Stimulated activated CD8-positive, alpha-beta memory T cell treated with anti-CD3 and anti-CD28 coated beads, Interleukin-4, amount 100 ng/mL, for 24 hours (primary cell): Measurements from ENCODE around the gene OR2F2.

ENCODE experiments used
- DNase-seq: peaks from one replicate; pipeline ENCODE4 v3.0.0-alpha.2; 2020; ENCODE audit warnings: low read depth

OR2F2 gene

GRCh38 chr7:143914938-143915652 is 19.9 kb upstream of the OR2F2 start:
- DNase-seq = no peak

DNA sequence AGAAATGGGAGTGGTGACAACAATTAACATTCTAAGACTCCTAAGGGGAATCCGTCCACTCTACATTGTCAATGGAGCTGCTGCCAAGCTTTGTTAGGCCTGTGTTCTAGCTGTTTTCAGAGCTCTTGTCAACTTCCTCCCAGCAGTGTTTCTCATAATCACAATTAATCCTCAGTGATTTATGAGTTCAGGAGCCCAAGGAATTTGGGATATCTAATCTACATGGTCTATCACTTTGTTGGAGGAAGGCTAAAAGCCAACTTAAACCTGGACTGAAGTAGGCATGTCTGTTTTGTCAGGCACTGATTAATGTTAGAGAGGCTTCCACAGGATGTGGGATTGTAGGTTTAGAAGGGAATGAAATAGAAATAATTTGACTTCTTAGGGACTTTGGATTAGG is 10.2 kb upstream of the OR2F2 start:
- DNase-seq = no peak

GRCh38 chr7:143929224-143929920 is 5.7 kb upstream of the OR2F2 start:
- DNase-seq = no peak

- no peak for DNase-seq
Observed at GRCh38 chr7:143931739-143932138, 3.3 kb upstream of the OR2F2 start.

DNA sequence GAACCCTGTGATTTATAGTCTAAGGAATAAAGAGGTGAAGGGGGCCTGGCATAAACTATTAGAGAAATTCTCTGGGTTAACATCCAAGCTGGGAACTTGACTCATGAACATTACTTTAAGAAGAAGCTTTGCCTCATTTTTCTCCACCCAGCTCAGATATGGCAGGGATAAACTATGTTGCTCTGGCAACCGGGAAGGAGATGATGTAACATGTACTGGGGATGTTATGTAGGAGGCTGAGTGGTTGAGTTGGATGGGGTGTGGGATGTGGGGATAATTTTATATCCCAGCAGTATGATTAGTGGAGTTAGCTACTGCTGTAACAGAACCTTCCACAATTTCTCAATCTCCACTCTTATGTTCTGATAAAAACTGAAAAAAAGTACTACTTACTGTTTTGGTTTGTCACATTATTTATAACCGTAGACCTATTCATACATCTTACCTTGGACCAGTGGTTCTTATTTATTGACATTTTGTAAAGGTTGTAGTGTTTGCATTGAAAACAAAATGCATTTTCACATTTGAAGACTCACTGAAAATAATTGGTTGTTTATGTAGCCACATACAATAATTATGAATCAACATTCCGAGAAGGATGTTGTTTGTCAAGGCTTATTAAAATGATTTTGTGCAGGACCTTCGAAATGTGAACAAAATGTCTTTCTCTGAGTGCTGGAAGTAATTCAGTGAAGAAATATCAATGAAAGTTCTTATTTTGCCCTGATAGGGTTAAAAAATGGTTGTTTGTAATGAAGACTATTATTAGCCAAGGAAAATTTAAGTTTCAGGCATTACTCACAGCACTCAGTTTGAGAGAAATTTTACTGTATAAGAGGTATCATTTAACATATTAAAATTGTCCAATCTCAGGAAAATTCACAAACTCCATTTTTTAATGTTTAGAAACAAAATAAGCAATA is 1.3 kb downstream of the OR2F2 start:
- DNase-seq = no peak

DNA sequence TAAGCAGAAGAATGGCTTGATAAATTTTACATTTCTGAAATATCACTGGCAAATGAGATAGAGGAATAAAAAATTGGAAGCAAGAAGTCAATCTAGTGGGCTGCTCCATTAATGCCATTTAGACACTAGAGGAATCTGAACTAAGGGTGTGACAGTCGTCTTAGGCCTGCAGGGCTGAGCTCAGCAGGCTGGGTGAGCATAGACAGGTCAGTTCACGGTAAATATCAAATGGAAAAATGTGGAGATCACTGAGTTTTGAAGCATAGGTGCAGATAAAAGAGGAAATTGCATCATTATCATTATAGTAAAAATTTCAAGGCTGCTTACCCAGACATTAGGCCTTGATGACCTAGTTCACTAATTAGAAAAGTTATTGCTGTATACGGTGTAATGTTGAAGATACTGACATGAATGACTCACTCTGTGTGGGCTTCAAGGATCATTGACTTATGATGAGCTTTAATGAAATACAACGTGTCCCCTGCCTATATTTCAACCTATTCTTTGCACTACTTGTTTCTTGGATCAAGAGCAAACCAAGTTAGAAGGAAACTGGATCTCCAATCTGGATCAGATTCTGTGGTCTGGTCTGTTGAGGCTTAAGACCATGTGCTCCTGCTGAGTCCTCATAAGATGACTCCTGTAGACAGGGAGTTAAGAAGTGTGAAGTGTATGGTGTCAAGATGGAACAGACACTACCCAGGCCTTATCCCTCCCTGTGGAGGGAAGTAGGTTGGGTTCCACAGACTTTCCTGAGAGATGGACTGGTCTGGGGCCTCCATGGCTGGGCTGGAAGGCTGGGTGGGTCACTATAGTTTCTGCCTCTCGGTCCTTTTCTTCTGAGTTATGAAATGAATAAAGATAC is 3.6 kb downstream of the OR2F2 start:
- no peak for DNase-seq

DNA sequence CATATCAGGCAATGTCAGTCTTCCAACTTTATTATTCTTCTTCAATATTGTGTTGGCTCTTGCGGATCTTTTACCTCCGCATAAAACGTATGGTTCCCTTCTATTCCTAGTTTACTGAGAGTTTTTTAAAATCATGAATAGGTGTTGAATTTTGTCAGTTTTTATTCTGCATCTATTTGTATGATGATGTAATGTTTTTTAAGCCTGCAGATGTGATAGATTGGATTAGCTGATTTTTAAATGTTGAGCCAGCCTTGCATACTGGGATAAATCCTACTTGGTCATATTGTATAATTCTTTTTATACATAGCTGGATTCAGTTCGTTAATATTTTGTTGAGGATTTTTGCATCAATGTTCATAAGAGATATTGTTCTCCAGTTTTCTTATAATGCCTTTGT is 10.4 kb downstream of the OR2F2 start:
- no peak for DNase-seq

GRCh38 chr7:143947111-143947510 is 12.1 kb downstream of the OR2F2 start:
- DNase-seq = no peak

- no peak for DNase-seq
Observed at GRCh38 chr7:143948733-143949132, 13.7 kb downstream of the OR2F2 start.

GRCh38 chr7:143953421-143953820 is 18.4 kb downstream of the OR2F2 start:
- DNase-seq = no peak

DNA sequence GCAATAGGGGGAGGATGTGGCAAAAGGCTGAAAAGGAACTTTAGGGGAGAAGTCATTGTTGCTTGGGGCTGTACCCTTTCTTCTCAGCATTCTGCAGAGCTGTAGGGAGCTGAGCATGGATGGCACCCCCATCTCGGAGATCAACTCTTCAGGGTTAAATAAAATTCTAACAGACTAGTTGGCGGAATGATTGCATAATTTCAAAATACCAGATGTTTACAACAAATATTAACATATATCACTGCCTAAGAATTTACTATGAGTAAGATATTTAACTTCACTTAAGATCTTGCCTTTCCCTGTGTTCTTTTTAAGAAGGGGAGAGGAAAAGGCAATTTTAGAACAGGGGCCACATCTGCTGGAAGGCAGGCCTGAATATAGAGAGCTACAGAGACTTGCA is 19.1 kb downstream of the OR2F2 start:
- DNase-seq = no peak

- DNase-seq = no peak
Observed at GRCh38 chr7:143954544-143954943, 19.5 kb downstream of the OR2F2 start, which contains the start of gene OR2F1. TSS of gene OR2F1 (plus strand) at chr7:143954844. CDS start at chr7:143959971, 5,127 bp downstream.

GRCh38 chr7:143958781-143959180 is 23.7 kb downstream of the OR2F2 start:
- no peak for DNase-seq

DNA sequence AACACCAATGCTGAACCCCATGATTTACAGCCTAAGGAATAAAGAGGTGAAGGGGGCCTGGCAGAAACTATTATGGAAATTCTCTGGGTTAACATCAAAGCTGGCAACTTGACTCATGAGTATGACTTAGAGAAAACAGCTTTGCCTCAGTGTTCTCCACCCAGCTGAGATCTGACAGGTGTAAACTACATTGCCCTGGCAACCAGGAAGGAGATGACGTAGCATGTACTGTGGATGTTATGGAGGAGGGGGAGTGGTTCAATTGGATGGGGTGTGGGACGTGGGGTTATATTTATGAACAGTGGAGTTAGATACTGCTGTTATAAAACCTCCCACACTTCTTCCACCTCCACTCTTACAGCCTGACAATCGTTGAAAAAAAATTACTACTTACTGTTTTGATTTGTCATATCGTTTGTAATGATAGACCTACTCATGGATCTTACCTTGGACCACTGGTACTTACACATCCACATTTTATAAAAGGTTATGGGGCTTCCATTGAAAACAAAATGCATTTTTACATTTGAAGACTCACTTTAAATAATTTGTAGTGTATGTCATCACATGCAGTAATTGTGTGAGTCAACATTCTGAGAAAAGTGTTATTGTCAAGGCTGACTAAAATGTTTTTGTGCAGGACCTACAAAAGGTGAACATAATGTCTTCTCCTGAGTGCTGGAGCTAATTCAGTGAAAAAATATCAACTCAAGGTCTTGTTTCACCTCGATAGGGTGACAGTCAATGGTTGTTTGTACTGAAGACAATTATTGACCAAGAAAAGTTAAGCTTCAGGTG is 26.0 kb downstream of the OR2F2 start:
- no peak for DNase-seq

DNA sequence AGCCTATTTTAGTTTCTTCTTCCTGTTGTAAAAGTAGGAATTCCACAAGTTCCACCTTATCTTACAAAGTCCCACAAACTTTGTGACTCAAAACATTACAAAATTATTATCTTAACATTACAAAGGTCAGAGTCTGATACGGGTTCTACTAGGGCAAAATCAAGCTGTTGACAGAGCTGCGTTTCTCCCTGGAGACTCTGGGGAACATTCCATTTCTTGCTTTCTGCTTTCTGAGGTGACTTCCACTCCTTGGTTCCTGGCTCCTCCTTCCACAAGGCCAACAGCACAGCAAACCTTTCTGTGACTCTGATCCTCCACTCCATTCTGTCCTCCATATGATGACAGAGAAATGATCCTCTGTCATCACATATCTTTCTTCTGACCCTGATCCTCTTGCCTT is 30.2 kb downstream of the OR2F2 start:
- DNase-seq = no peak

DNA sequence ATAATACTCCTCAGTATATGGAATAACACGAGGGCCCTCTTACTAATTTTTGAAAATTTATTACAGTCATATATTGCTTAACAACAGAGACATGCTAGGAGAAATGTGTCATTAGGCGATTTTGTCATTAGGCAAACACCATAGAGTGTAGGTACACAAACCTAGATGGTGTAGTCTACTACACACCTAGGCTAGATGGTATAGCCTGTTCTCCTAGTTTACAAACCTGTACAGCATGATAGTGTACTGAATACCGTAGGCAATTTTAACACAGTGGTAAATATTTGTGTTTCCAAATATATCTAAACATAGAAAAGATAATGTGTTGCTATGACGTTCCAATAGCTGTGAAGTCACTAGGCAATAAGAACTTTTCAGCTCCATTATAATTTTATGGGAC is 32.4 kb downstream of the OR2F2 start:
- DNase-seq = no peak

DNA sequence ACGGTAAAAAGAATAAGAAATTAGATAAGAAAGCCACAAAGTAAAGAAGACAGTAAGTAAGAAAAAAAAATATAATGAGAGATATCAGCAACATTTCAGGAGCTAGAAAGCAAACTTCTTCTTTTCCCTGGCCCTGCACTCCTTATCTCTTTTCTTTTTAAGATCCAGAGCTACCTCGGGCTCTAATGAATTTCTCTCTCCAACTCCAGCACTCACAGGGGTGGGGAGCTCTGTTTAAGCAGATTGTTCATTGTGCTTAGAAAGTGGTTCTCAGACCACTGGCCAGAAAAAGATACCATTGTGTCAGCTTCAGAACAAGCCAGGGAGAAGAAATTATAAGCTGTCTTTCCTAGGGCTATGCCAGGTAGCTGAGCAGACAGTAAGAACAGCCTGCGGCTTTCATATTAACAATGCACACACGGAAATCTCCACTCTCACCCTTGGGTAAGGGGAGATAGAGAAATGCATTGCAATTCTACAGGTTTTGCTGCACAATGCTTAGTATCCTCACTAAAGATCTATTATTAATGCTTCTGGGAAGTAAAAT is 38.9 kb downstream of the OR2F2 start:
- no peak for DNase-seq

GRCh38 chr7:143974459-143974858 is 39.4 kb downstream of the OR2F2 start:
- no peak for DNase-seq

- DNase-seq = no peak
Observed at GRCh38 chr7:143975617-143976016, 40.6 kb downstream of the OR2F2 start.

DNA sequence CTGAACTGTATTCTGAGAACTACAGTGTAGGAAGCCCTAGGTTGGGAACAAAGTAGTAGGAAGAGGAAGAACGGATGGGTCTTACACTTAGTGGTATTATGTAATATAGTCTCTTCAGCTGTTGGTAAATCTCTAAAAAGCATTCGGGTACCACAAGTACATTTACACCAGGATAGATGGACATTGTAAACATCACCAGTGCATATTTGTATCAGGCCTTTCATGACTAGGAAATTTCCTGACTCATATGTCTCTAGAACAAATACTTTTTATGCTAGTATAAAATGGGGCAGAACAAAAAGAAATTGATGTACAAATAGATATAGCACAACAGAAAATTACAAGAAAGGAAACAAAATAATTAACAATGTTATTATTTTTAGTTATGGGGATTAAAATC is 43.6 kb downstream of the OR2F2 start:
- no peak for DNase-seq

DNA sequence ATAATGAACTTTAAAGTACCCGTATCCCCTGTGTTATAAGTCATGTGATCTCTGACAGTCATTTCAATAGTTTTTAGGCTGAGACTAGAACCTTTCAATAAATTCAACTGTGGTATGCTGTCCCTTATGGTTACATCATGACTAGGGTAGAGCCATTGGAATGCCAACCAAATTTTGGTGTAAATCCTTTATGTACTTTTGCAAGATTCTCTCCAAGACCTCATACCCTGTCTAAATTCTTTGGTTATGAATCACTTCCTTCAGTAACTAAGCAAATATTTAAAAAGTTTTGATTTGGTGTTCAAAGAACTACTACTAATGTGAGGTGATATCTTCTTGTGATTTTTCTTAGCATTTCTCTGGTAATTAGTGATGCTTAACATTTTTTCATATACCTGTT is 44.3 kb downstream of the OR2F2 start:
- no peak for DNase-seq
